Suppressor macrophage treated with lipopolysaccharide for 1 hour (primary cell): ENCODE results near the gene ANKFN1.
"Not testable (repeated sequence)": the region's sequence is repeated elsewhere in the genome, so short reads cannot be mapped to it uniquely, and the experiment has no call there.

Source experiments
- DNase-seq, 3 donors: peaks; one replicate each; pipeline ENCODE4 v3.0.0-alpha.2; 2020 to 2022

ANKFN1 gene

DNA sequence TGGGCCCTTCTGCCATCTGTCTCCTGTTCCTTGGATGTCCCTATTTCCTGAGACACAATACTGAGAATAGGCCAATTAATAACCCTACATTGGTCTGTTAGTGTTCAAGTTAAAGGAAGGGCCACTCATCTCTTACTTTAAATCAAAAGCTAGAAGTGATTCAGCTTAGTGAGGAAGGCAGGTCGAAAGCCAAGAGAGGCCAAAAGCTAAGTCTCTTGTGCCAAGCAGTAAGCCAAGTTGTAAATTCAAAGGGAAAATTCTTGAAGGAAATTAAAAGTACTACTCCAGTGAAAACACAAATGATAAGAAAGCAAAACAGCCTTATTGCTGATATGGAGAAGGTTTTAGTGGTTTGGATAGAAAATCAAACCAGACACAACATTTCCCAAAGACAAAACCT lies 28.8 kb downstream of the ANKFN1 start:
- no peak for DNase-seq

DNA sequence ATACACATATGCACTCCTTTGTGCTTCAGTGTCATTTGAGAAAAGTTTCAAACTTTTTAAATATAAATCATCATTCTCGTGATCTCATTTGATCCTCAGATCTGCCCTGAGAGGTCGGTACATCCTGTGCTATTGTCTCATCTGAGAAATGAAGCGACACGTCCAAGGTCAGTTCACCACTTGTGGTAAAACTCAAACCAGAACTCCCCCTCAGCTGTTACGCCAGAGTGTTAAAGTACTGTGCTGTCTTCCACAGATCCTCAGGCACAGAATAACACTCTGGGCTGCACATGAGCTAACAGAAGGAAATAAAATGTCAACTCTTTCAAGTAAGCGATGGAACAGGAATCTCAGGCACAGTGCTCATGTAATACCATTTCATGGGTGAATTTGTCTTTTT lies 31.4 kb downstream of the ANKFN1 start:
- DNase-seq = no peak

DNA sequence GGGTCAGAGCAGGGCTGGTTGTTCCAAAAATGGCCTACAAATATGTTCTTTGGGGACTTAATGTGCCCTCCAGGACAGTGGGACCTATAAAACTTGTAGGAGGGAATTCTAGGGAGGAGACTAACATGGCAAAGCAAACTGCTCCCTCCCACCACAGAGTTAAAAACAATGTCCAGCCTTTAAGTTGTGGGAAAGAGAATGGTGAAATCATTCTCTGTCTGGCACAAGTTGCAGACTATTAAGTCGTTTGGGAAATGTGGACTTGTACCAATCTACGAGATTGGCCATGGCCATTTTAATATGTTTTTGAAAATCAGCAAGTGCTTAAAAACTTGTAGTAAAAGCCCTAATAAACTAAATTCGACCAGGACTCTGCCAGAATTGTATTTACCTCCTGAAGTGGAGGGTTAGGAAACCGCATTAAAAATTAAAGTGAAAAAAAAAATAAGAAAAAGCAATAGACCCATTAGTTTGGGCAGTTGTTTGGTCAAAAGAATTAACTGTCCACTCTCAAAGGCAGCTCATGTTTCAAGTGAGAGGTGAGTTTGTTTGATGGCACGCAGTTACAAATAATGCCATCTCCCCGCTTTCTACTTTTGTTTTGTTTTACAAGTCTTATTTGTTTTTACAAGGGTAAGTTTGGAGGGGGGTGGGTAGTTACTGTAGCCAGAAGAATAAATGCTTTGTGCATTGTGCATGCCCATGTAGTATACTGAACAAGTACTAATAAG lies 32.4 kb downstream of the ANKFN1 start:
- DNase-seq = no peak

DNA sequence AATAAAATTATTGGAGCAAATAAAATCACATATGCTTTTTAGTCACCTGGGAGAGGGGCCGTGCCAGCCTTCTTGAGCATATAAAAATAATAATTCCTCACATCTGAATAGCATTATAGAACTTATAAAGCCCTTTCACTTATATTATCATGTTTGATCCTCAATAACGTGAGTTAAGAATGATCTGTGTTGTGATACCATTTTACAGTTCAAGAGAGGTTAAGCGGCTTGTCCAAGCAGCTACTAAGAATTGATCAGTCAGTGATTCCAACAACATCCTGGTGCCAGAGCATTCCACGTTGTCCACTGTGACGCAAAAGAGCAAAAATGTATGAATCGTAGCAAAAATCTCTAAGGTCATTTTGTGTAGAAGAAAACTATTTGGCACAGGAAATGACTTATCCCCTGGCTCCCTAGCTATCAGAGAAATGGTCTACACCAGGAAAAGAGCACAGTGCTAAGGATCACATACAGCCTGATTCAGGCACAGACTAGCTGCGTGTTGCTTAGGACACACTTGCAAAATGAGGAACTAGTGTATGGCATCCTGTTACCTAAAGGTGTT lies 33.0 kb downstream of the ANKFN1 start:
- no peak for DNase-seq

DNA sequence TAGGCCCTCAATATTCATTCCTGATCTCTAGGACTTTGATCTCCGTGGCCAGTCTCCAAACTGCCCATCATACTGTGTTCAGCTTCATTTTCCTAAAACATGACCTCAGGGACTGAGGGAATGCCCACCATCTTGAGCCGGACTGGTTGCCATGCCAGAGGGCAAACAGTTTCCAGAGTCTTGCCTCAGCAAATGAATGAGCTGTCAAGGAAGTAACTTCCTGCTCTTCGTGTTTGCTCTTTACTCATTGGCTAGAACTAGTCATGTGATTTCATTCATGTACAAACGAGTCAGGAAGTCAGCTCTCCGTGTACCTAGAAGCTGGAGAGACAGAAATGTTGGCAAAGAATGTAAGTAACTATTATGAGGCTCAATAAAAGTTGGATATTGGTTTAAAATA lies 50.2 kb downstream of the ANKFN1 start:
- DNase-seq = peak in 2 of 3 donors; percentile 4 to 20

DNA sequence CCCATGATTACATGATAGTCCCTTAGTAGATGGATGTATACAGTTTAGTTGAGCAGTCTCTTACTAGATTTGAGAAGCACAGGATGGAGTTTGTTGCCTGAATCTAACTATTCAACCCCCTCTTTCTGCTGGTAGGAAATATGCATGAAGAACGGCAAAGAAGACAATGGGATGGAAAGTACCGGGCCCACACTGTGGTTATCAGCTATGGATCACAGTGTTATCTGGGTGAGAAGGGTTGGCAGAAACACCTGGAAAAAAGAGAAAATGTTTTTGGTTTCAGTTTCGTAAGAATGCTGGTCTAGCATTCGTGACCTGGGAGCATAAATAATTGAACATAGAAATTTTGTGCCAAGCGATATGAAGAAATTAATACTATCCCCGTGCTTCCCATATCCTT lies 53.1 kb downstream of the ANKFN1 start:
- DNase-seq = no peak

DNA sequence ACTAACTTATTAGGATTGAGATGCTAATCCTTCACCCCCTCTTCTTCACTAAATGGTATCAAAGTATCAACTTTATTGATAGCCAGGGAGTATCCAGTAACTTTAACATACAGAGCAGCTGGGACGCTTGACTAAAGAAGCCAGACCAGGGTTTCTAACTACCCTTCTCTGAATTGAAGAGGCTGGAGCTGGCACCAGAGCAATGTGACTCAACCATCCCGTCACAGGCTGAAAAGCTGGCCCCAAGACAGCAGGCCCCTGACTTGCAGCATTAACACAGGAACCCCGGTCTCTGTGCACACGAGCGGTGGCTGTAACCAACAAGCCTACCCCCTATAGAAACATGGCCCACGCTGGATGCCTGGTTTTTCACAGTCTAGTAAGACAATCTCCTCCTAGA lies 59.8 kb downstream of the ANKFN1 start:
- no peak for DNase-seq

DNA sequence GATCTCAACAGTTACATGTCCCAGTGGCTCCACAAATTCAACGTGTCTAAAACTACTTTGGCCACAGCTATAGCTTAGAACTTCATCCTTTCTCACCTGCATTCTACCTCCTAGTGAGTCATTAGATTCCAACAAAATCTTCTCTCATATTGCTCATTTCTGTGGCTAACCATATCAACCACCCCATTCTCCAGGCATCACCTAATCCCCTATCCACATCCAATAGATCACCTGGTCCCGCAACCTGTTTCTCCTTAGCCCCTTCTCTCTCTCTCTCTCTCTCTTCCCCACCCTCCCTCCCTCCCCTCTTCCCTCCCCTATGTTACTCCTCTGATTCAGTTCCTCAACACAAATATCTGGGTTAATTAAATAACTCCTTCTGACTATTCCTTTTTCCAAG lies 64.6 kb downstream of the ANKFN1 start:
- no peak for DNase-seq

DNA sequence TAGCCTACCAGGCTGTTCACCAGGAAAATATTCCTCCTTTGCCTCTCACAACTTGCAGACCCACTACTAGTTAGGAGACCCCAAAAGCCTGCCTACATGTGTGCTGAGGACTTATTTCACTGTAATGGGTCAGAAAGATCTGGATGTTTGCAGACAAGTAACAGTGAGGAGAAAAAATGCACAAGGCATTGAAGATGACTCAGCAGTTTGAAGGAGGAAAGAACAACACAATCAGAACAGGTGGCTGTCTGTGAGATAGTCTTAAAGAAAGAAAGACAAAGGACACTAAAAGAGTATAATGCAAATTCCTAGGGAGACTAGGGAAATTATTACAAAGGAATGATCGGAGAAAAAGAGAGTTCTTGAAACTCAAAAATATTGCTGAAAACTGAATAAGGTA lies 69.0 kb downstream of the ANKFN1 start:
- no peak for DNase-seq

DNA sequence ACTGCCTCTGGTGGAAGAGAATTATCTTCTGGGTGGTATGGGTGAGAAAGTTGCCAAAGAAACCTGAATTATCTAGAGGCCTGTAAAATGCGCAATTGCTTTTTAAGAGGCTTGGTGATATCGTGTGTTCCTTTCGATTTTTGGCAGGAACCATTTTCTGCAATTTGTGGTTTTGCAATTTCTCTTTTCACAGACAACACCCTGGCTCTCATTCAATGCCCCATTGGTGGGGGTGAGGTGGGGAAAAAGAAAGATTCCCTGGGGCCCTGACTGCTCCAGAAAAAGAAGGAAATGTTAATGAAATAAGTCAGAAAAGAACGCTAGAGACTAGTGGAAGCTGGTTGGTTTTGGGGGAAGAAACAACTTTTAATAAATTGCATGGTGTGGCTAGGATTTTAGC lies 77.4 kb downstream of the ANKFN1 start:
- peak in 2 of 3 donors; percentile 3 to 15 for DNase-seq

DNA sequence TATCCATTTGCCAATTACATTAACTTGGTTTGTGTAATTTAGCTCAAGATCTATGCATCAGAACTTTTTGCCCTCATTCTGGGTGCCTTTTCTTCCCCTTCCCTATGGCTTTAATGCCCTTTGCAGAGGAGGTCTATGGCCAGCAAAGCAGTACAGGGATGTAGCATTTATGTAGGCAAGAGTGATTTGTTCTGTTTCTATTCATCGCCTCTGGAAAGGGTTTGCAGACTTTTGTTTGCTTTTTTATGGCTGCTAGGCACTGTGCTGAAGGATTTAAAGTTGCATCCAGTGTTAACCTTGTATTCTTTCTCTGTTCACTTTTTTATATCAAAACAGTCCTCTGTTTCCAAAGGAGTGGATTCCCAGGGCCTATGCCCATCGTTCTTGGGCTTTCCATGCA lies 78.0 kb downstream of the ANKFN1 start:
- DNase-seq = no peak

DNA sequence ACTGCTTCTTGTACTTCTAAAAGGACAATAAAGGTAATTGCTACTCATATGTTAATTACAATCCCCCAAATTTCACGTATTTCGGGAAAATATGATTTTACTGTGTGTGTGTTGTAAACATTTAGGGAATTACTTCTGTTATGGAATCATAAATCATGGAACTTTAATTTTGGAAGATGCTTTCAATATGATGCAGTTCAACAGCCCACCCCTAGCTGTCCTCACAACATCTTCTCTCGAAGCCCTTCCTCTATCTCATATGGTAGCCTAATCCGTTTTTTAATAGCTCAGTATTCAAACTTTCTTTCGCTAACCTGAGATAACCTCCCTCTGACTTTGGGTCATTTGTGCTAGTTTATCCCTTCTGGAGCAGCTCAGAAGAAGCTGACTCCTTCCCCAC lies 78.4 kb downstream of the ANKFN1 start:
- no peak for DNase-seq

DNA sequence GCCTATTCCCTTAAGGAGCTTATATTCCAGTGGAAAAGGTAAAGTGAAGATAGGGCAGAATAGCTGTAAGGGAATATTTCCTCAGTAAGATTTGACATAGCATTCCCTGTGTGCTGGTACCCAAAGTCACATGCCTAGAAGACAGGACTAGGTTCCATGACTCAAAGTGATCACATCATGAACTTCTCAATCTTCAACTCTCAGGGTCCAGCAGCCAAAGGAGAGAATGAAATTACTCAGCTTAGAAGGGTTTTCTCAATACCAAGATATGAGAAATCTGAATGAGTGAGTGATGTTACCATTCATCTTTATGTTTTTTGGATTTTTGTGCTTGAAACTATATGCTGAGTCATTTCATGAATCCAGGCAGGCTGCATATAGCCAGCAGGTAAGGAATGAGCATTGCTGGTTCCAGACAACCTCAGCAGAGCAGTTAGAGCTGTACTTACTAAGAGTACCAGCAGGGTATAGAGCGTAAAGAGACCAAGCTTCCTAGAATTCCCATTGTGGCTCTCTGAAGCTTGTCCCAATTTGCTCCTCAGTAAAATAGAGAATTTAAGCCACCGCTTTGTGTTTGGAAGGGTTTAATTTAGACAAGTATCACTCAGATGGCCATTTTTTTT lies 91.1 kb downstream of the ANKFN1 start:
- DNase-seq = no peak

DNA sequence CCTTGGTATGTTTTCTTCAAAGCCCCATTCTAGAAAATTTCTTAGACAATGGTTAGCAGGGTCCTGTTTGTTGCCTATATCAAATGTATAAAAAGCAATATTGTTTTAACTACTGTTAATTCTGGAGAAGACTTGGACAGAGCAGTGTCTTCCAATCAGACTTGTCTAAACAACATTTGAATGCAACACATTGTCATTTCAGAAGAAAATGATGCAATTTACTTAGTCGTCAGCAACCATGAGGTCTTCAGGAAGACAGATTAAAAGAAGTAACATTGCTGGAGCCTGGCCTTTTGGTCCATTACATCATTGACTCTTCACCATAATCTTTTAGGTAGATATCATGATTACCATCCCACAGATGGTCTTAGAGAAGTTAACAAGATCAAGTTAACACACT lies 94.5 kb downstream of the ANKFN1 start:
- no peak for DNase-seq

DNA sequence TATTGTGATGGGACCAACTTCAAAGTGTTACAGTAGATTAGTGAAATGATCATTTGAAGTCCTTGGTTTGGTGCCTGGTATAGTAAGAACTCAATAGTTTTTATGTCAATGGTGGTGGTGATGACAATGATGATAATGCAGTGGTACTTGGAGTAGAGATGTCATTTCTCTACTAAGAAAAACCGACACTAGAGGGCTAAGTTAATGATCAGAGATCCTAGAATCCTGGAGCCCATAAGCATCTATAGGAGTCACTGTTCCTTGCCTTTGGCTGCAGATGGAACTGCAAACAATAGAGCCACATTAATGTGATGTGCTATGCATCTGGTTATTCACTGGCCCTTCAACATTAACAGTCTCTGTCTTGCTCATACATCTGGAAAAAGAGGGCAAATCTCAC lies 103.8 kb downstream of the ANKFN1 start:
- DNase-seq = no peak

DNA sequence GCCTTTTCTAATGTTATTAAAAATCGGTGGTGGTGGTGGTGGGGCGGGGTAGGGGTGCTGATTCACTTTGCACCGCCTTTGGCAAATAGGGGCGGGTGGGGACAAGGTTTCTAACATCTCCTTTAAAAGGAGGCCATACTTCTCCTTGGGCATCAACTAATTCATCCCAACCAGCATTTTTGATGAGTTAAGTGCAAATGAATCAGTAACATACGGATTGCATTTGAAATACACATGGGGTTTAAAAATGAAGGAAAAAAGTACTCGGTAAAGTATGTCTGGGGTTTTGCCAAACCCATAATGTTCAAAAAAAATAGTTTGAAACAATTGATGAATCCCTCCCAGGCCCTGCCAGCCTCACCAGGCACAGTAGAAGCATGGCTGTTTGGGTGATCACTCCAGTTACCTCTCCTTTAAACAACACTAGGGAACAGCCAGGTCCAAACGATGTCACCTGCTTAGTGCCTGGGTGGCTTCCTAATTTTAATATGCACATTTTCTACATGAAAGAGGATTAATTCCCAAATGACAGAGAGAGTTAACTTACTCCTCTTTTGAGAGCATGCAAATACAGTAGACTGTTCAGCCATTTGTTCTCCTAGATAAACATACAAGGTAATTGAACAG lies 107.2 kb downstream of the ANKFN1 start:
- no peak for DNase-seq

DNA sequence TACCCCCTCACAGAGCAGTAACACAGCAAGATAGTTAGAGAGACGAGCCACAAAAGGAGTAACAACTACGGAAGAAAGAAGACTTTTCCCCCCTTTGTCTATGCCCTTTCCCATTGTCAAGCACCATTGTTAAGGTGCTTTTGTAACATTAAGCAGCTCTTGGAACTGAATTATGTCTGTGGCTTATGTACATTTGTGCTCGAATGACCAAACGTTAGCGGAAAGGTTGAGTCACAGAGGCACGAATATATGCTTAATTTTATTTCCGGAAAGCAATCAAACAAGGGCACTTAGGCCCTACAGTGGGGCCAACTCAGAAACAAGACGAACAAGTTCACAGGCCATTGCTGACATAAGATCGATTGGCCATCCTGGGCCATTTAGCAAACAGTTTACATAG lies 109.5 kb downstream of the ANKFN1 start:
- DNase-seq = no peak

DNA sequence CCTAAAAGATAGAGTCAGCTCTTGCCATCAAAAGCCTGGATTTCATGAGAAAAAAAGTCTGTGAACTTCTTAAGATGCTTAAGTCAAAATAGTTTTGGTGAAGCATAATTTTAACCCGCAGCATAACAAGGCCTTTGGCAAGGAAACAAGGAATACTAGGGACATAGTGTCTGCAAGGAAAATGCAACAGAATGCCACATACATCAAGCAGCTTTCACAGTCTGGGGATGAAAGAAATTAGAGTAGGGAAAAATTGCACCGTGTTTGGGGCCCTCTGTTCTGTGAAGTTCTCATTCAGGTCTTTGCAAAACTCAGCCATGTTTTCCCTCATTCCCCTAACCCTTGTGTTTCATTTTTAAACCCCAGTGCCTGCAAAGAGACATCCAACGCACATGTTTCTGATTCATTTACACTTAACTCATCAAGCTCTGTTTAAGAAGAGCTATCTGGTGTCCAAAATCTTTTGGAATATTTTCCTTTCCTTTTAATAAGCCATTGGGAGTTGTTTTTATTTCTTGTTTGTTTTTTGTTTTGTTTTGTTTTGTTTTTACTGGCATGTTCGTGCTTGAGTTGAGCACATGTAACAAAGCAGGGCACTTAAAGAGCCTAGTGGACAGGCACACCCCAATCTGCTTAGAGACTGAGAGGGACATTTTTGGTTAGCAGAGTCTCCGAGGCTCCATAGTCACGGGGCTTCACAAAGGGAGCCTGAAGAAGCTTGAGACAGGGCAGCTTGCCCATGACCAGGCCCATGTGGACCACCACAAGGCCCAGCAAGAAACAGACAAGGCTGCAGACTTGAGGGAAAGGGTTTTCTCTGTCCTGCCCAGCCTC lies 116.5 kb downstream of the ANKFN1 start:
- DNase-seq = no peak

DNA sequence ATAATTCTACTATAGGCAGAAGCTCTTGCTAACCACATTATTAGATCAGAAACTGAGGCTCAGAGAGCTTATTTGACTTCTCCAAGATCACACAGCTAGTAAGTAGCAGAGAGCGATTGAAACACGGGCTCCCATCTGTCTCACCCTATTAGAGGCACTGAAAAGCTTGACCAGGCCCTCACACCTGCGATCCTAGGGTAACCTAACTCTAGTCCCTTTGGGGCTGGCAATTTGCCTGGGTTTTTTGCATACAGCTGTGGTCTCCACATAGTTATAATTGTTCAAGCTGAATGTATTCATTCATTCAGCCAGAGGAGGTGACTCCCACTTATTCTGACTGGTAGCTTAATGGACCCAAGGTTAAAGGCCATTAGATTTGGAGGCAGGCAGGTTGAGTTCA lies 121.2 kb downstream of the ANKFN1 start:
- no peak for DNase-seq

DNA sequence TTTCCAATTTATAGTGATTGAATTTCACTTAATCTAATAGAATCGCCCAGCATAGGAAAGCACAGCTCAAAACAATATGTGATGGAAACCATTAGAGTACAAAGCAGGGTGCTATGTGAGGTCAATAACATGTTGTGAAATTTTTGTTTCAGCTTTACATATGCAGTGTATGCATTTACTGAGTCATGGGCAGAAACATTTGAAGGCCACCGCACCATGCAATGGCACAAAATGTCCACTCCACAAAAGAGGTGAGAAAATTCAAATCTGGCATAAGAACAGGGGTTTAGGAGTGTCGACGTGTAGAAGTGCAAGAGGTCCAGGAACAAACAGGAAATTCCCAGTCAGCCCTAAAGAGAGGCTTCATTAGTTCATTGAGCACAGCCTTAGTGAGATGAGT lies 131.2 kb downstream of the ANKFN1 start:
- DNase-seq = no peak

DNA sequence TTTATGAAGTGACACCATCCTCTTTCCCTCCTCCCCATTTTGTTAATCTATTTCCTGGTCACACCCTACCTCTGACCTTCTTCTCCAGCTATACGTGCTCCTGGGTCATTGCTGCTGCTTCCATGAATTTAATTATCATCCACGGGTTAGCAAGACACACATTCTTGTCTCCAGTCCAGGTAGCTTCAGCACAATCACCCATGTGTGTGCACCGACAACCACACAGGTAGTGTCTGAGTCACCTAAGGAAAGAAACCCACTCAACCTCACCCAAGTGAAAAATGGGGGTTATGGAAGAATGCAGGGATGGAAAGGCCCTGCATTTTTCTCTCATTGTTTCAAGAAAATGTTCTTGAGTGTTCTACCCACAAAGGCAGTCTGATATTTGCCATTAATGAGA lies 135.5 kb downstream of the ANKFN1 start:
- not testable (repeated sequence) for DNase-seq

DNA sequence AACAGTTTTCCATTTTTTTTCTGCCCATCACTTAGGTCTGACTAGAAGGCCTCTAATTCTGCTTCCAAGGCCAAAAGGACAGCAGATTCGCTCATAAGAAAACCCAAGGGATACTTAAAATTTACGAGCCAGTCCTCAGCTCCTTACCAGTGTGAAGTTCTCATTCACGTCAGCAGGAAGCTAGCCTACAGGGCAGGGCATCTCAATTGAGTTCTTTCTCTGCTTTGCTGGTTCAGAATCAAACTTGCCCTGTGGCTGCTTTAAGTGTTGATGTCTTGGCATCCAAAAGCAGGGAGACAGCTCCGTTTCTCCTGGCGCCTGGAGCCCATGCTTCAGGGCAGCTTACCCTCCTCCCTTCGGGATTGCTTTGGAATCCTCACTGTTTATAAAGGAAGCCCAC lies 136.0 kb downstream of the ANKFN1 start:
- DNase-seq = no peak

DNA sequence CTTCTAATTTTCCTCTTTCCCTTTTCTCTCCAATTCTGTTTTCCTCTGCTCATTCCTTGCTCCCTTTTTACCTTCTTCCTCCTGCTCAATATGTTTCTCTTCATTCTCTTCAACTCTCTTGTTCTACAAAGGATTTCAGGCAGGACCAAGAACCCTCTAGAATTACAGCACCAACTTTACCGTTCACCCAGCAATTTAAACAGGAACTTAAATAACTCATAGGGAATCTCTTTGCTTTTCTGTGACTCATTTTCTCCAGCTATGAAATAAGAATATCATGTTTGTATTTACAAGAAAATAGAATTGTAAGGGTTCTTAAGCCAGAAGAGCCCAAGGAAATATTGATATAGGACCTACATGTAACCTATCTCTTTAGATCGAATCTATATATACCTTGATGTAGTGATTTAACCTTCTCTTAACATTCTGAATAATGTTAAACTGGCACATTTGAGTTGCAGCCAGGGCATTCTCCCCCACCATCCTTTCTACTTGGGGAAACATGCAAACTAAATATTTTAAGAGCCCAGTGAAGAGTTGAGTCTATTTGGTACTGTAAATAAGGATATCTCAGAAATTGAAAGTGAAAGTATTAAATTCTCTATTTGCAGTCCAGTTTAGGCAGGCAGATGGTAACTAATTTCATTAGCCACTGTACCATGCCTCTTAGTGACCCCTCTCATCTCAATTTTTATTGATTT lies 137.0 kb downstream of the ANKFN1 start:
- DNase-seq = peak; percentile 35 to 66 (median 64)
